Stimulated activated CD8-positive, alpha-beta memory T cell treated with anti-CD3 and anti-CD28 coated beads, Interleukin-12 subunit alpha, Interleukin-12 subunit beta, amount 100 ng/mL, for 4 hours (primary cell): ENCODE measurements around the gene EFR3B.
"Not testable (repeated sequence)": the region's sequence is repeated elsewhere in the genome, so short reads cannot be mapped to it uniquely, and the experiment has no call there.

Experiments
- DNase-seq: peaks from one replicate; pipeline ENCODE4 v3.0.0-alpha.2; 2020; ENCODE audit warnings: low read depth

Gene EFR3B

GRCh38 chr2:25105336-25106085, 63.6 kb downstream of the EFR3B start:
- no peak for DNase-seq

GRCh38 chr2:25109822-25110221, 67.9 kb downstream of the EFR3B start:
- no peak for DNase-seq

GRCh38 chr2:25112113-25112512, 70.2 kb downstream of the EFR3B start:
- DNase-seq = no peak

GRCh38 chr2:25115249-25115883, 73.5 kb downstream of the EFR3B start:
- DNase-seq = no peak

- no peak for DNase-seq
Measured at GRCh38 chr2:25115902-25116301, 74.0 kb downstream of the EFR3B start.

GRCh38 chr2:25116956-25117355, 75.1 kb downstream of the EFR3B start:
- DNase-seq = no peak

GRCh38 chr2:25119263-25119662, 77.4 kb downstream of the EFR3B start:
- no peak for DNase-seq

GRCh38 chr2:25122367-25122766, 80.5 kb downstream of the EFR3B start:
- no peak for DNase-seq

- no peak for DNase-seq
Measured at GRCh38 chr2:25123682-25124081, 81.8 kb downstream of the EFR3B start.

GRCh38 chr2:25125189-25125588, 83.3 kb downstream of the EFR3B start:
- no peak for DNase-seq

- DNase-seq = no peak
Measured at GRCh38 chr2:25125976-25126375, 84.1 kb downstream of the EFR3B start.

- not testable (repeated sequence) for DNase-seq
Measured at GRCh38 chr2:25127071-25127470, 85.2 kb downstream of the EFR3B start.

- no peak for DNase-seq
Measured at GRCh38 chr2:25127646-25128045, 85.8 kb downstream of the EFR3B start.

GRCh38 chr2:25129901-25130520, 88.1 kb downstream of the EFR3B start:
- DNase-seq = no peak

GRCh38 chr2:25131253-25131566, 89.3 kb downstream of the EFR3B start:
- no peak for DNase-seq

GRCh38 chr2:25131567-25132298, 89.9 kb downstream of the EFR3B start:
- no peak for DNase-seq

GRCh38 chr2:25132299-25132635, 90.4 kb downstream of the EFR3B start:
- DNase-seq = no peak

- DNase-seq = no peak
Measured at GRCh38 chr2:25132693-25133092, 90.8 kb downstream of the EFR3B start.

- DNase-seq = not testable (repeated sequence)
Measured at GRCh38 chr2:25140535-25140934, 98.7 kb downstream of the EFR3B start.

GRCh38 chr2:25141120-25141519, 99.2 kb downstream of the EFR3B start:
- no peak for DNase-seq

- DNase-seq = no peak
Measured at GRCh38 chr2:25145803-25146202, 103.9 kb downstream of the EFR3B start.

GRCh38 chr2:25146896-25147295, 105.0 kb downstream of the EFR3B start:
- no peak for DNase-seq

- no peak for DNase-seq
Measured at GRCh38 chr2:25149646-25150045, 107.8 kb downstream of the EFR3B start.
